Ureter (tissue), 1 donor: Measurements from ENCODE around the gene RAB40C. TPM values are rescaled to one million over a fixed set of nuclear protein-coding genes. Genes with fewer than 3 reads are reported as not detected.

Experiments
- DNase-seq: peaks from one replicate; pipeline ENCODE4 v3.0.0-alpha.2; 2020; ENCODE audit warnings: low spot score
- total RNA-seq: library from RNA; stranded (reverse); gene quantifications from one replicate; pipeline ENCODE4 v1.2.4, GENCODE V29; 2023
- donor health status: DM: yes; HTN: yes; CAD: no.

Gene RAB40C
- total RNA-seq, 1 donor from 2014 or later = 39.2 TPM

- no peak for DNase-seq
These were observed 56.9 kb downstream of the RAB40C start for GRCh38 chr16:646679-647172.

GRCh38 chr16:647173-647902 is 57.5 kb downstream of the RAB40C start:
- no peak for DNase-seq

- no peak for DNase-seq
These were observed 58.4 kb downstream of the RAB40C start for GRCh38 chr16:648071-648780.

GRCh38 chr16:648781-649589 is 59.1 kb downstream of the RAB40C start, which contains the start of gene WDR90:
WDR90 (plus strand) TSS chr16:649365; CDS start chr16:649417, 52 bp downstream.
- DNase-seq = peak; percentile 95

GRCh38 chr16:649631-650030 is 59.8 kb downstream of the RAB40C start:
- no peak for DNase-seq

GRCh38 chr16:651844-652243 is 62.0 kb downstream of the RAB40C start:
- no peak for DNase-seq

GRCh38 chr16:652454-653305 is 62.8 kb downstream of the RAB40C start:
- DNase-seq = no peak

- DNase-seq = no peak
These were observed 64.2 kb downstream of the RAB40C start for GRCh38 chr16:654034-654433.

- no peak for DNase-seq
These were observed 67.6 kb downstream of the RAB40C start for GRCh38 chr16:657487-657886.

- DNase-seq = no peak
These were observed 69.1 kb downstream of the RAB40C start for GRCh38 chr16:658679-659571.

- DNase-seq = no peak
These were observed 69.8 kb downstream of the RAB40C start for GRCh38 chr16:659618-660017.

- no peak for DNase-seq
These were observed 70.2 kb downstream of the RAB40C start for GRCh38 chr16:660132-660458.

GRCh38 chr16:660459-661183 is 70.8 kb downstream of the RAB40C start:
- peak; percentile 85 for DNase-seq

GRCh38 chr16:661184-661821 is 71.4 kb downstream of the RAB40C start:
- no peak for DNase-seq

- no peak for DNase-seq
These were observed 72.2 kb downstream of the RAB40C start for GRCh38 chr16:662095-662494.

- DNase-seq = no peak
These were observed 72.7 kb downstream of the RAB40C start for GRCh38 chr16:662597-662996.

- DNase-seq = no peak
These were observed 76.7 kb downstream of the RAB40C start for GRCh38 chr16:666572-666971.

GRCh38 chr16:667113-667779 is 77.4 kb downstream of the RAB40C start:
- no peak for DNase-seq
